ENCODE measurements around the gene NPTX2.

The NPTX2 gene

DNA sequence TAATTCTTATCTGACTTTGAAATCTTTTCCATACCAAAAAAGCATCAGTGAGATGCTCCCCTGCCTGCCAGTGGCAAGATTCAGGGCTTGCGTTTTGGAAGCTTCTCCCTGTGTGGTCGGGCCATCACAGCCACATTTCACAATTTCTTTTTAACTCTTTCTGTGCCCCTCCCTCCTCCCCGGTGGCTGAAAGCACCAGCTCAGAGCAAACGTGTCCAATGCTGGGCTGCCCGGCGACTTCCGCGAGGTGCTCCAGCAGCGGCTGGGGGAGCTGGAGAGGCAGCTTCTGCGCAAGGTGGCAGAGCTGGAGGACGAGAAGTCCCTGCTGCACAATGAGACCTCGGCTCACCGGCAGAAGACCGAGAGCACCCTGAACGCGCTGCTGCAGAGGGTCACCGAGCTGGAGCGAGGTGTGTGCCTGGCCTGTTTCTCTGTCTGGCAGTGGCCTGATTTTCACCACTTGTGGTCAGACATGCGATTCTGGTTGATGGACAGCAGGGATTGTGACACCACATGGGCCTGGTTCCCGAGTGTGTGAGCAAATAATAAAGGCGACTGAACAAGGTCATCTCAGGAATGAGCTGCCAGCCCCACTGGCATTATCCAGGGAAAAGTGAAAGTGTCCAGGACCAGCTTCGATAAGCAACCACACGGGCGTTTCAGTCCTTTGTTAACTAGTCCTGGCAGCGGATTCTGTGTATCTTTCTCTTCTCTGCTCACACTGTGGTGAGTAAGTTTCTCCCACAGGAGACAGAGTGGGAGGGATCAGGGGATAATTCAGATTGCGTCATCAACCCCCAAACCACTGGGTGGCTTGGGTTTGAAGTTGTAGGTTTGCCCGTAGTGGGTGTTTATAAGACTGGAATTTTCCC is 2.6 kb downstream of the NPTX2 start:
- DNase-seq = peak; percentile 50

- DNase-seq = peak; percentile 30
These were observed 4.7 kb downstream of the NPTX2 start for GRCh38 chr7:98621573-98622482.

DNA sequence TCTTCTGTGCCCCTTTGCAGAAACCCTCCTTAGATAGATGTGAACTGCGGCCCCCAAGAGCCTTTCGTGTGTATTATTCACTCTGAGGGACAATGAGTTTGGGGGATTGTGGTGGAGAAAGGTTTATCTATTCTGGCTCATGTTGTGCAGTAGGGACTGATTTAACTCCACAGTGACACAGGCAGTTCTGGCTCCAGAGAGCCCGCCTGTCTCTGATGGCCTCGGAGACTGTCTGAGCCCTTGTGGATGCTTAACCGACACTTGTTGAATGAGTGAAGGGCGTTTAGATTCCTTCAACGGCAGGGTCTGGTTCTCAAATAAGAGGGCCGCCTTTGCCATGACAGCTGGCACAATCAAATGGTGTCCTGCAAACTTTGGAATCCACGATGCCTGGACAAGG is 5.8 kb downstream of the NPTX2 start:
- no peak for DNase-seq

DNA sequence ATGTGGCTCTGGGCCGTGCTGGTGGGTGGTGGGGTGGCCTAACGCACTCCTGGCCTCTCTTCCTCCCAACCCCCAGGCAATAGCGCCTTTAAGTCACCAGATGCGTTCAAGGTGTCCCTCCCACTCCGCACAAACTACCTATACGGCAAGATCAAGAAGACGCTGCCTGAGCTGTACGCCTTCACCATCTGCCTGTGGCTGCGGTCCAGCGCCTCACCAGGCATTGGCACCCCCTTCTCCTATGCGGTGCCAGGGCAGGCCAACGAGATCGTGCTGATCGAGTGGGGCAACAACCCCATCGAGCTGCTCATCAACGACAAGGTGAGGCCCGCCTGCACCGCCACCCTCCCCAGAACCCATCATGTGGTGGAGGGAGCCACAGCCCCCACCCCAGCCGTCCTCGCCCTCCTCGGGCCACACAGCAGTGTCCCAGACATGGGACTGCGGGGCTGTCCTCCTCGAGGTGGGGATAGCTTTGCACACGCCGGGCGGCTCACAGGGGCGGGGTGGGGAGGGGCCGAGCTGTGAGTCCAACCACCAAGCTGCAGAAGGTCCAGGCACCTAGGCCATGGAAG is 7.8 kb downstream of the NPTX2 start:
- DNase-seq = no peak

DNA sequence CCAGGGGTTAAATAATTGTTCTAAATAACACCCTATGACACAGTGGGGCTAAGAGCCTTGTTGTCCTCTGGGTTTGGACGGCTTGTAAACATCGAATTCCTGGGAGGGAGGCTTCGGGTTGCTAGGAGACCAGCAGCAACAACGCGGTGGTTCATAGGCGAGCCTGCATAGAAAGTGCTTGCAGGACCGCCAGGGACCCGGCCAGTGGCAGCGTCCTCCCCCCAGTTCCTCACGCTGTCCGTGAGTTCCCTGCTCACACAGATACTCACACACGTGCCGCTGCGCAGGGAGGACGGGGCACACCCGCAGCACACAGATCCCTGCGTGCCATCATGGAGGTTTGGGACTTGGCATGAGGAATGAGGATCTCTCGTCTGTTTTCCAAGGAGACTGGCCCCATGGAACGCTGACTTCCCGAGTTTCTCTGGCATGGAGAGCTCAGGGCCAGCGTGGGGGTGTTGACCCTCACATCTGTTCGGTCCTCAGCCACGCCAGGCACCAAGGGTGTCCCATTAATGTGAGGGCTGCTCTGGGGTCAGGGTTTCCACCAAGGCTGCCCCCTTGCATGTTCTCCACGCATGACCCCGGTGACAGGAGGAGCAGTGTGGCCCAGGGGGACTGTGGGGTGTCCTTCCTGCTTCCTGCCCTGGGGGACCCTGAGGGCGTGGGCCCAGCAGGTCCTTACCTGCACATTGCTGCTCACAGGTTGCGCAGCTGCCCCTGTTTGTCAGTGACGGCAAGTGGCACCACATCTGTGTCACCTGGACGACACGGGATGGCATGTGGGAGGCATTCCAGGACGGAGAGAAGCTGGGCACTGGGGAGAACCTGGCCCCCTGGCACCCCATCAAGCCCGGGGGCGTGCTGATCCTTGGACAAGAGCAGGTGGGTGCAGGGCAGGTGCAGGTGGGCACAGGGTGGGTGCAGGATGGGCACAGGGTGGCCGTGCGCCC is 9.7 kb downstream of the NPTX2 start:
- peak; percentile 72 for DNase-seq

DNA sequence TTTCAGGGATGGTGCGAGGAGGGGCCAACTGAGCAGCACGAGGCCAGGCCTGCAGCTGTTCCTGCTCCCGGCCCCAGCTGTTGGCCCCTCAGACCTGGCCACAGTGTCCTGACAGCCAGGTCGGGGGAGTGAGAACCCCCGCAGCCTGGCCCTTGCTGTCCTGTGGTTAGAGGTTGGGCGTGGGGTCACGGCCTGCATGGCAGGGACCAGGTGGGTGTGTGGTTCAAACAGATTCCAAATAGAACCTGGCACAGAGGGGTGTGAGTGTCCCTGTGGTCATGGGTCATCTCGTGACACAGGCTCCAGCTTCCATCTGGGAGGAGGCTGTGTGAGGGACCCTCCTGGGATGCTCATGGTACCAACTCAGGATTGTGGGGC is 10.3 kb downstream of the NPTX2 start:
- no peak for DNase-seq

GRCh38 chr7:98628418-98628817 is 11.3 kb downstream of the NPTX2 start:
- DNase-seq = peak; percentile 46

DNA sequence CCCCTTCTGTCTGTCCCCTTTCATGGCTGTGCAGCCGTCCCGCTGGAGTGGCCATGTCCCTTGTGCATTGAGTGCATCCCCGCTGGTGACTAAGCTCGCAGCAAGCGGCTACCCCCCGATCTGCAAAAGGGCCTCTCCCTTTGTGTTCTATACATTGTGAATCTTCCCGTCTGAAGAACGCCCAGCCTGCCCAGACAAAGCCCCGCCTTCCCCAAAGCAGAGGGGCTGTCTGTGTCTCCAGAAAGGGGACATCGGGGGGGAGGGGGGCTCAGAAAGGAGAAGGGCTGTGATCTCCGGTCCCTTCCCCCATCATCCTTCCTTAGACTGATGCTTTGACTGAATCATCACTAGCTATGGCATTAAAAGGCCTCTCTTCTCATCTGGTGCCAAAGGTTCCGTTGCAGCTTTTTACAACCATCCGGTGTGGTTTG is 11.9 kb downstream of the NPTX2 start:
- peak; percentile 82 for DNase-seq

- no peak for DNase-seq
These were observed 13.1 kb downstream of the NPTX2 start for GRCh38 chr7:98630149-98630548.

GRCh38 chr7:98630770-98631169 is 13.7 kb downstream of the NPTX2 start:
- no peak for DNase-seq

GRCh38 chr7:98638853-98639252 is 21.8 kb downstream of the NPTX2 start:
- no peak for DNase-seq

DNA sequence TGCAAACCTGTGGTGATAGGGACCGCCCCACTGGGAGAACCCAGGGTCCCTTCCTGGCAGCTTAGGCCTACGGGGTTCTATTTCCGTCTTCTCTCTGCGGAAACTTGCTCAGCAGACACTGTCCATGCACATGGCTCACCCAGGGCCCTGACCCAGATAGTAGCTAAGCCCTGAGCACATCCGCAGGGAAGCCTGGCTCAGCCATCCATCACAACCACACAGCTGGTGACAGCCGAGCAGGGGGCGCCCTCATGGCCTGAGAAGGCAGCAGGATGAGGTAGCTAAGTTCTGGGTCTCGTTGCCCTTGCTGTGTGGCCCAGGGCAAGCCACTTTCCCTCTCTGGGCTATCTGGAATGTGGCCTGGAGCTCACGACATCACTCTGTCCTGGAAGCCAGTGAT is 23.3 kb downstream of the NPTX2 start:
- DNase-seq = peak; percentile 39

DNA sequence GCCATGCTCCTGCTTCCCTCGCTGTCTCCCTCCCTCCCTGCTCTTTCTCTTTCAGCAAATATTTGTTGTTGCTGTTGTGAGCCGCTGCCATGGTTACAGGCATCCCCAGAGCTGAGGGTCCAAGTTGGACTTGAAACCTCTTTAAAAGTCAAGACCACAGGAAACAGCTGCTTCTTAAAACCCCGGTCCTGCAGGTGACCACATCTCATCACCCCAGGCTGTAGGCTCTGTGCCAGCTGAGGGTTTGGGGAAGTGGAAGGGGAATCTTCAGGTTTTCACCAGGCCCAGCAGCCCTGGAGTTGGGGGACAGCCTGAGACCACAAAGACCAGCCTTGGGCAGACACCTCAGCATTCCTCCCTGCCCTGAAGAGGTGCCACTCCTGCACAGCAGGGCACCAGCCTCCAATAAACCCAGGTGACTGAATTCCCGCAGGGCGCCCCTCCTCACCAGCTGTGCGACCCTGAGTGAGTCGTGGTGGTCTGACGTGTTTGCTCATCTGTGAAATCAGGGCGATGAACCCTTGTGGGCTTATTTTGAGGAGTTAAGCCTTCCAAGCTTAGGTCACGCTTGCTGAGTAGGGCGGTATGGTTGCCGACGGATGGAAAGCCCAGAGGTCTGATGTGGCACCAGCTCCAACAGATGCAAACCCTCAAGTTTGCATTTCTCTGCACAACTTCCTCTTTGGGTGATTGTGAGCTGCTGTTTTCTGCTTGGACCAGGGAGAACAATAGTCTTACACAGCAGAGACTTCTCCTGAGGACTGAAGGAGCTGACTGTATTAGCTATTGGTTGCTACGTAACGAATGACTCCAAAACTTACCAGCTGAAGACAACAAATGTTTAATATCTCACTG is 24.8 kb downstream of the NPTX2 start:
- peak; percentile 58 for DNase-seq

DNA sequence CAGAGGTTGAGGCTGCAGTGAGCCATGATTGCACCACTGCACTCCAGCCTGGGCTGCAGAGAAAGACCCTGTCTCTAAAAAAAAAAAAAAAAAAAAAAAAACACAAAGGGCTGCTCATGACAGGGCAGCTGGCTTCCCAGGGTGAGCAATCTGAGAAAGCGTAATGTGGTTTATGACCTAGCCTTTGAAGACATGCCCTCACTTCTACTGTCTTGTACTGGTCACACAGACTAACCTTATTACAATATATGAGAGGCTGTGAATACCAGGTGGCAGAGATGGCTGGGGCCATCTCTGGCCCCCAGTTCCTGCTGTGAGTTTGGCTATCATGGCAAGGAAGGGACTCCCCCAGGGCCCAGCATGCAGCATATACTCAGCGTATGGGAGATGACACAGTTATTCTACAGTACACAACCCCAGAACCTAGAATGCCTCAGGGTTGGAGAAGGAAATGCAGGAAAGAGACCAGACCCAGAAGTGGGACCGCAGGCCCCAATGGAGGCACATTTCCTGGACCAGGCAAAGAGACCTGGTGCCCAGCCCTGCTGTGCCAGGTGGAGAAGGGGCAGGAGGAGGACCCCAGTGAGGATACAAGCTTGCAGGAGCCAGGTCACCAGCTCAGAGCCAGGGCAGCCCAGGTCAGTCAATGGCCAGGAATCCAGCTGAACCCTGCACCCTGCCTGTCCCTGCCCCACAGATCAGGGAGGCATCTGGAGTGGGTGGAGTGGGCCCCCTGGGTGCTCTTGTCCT is 26.3 kb downstream of the NPTX2 start:
- DNase-seq = no peak

- no peak for DNase-seq
These were observed 29.4 kb downstream of the NPTX2 start for GRCh38 chr7:98646465-98646864.

- no peak for DNase-seq
These were observed 30.2 kb downstream of the NPTX2 start for GRCh38 chr7:98647326-98647725.

- no peak for DNase-seq
These were observed 34.7 kb downstream of the NPTX2 start for GRCh38 chr7:98651760-98652159.

DNA sequence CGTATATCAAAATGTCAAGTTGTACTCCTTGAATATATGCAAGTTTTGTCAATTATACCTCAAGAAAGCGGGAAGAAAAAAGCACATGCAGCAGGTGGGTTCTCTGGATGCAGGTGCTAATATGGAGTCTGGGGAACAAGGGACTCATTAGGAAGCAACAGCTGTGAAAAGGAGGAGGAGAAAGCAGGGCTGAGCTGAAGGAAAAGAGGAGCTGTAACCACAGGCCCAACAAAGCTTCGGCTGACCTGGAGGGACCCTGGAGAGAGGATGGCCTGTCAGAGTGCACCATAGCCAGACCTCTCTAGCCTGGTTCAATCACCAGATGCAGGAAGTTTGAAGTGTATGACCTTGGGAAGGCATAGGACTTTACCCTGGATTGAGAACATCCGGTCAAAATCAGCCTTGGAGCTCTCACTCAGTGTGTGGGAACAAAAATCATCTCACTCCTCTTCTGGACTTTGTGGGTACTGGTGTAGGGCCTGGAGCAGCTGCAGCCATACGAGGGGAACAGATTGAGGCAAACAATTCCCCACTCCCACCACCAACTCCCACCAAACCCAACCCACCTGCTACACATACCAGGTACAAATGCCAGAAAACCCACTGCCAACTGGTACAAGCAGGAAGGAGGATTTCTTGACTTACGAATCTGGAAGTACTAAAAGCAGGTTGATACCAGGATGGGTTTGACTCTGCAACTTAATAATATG is 36.7 kb downstream of the NPTX2 start:
- no peak for DNase-seq

GRCh38 chr7:98654524-98655272 is 37.6 kb downstream of the NPTX2 start:
- DNase-seq = no peak
